GM12873 (cell line): ENCODE data around the gene CACNA2D2.
A peak's percentile ranks its signal among the peaks of the same experiment; 100 is the strongest.

Experiments
- TF ChIP-seq, protein P1 (sequence below): IDR thresholded peaks from 2 replicates; pipeline ENCODE4 v1.5.1; 2012; ENCODE audit warnings: low read depth, mild to moderate bottlenecking, moderate library complexity, low read length, control low read depth; ENCODE audit not compliant: insufficient read depth; ENCODE audit errors: missing control alignments

Gene CACNA2D2

DNA sequence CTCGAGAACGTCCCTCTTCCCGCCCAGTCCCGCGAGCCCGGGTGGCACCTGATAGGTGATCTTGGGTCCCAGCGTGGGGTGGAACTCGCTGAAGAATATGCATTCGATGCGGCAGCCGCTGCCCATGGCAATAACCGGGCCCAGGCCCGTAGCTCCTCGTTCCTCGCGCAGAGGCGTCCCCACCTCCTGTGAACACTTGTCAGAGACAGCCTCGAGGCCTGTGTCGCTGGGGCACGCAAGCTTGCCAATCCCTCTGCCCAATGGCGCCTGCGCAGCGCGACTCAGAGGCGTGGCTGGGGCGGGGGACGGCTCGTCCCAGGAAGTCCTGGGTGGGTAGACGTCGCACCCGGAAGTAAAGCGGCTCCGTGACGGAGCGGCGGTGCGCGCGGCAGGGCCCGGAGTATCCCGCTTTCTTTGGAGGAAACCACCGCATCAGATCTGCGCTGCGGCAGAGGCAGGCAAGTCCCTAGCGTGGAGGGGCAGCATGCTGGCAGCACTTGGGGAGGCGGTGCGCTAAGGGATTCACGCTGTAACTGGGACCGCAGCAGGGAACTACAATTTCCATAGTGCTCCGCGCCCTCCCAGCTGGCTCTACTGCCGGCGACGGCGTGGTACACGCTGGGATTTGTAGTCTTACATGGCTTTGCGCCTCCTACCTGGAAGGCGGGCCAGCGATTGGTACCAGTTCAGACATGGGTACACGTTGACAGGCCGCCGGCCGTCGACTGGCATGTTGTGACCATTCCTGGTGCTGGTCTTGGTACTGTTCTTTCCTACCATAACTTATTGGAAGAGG is 152.7 kb downstream of the CACNA2D2 start, which contains the start of the genes CYB561D2 and NPRL2:
CYB561D2 (plus strand) TSS at position 336 of the 796 bp plus-strand sequence. CDS start 572 bp downstream, outside the sequence.
NPRL2 (minus strand) TSS at position 249 of the 796 bp plus-strand sequence; CDS start at position 126, 123 bp downstream.
- TF ChIP-seq, protein P1, sequence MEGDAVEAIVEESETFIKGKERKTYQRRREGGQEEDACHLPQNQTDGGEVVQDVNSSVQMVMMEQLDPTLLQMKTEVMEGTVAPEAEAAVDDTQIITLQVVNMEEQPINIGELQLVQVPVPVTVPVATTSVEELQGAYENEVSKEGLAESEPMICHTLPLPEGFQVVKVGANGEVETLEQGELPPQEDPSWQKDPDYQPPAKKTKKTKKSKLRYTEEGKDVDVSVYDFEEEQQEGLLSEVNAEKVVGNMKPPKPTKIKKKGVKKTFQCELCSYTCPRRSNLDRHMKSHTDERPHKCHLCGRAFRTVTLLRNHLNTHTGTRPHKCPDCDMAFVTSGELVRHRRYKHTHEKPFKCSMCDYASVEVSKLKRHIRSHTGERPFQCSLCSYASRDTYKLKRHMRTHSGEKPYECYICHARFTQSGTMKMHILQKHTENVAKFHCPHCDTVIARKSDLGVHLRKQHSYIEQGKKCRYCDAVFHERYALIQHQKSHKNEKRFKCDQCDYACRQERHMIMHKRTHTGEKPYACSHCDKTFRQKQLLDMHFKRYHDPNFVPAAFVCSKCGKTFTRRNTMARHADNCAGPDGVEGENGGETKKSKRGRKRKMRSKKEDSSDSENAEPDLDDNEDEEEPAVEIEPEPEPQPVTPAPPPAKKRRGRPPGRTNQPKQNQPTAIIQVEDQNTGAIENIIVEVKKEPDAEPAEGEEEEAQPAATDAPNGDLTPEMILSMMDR: no peak

DNA sequence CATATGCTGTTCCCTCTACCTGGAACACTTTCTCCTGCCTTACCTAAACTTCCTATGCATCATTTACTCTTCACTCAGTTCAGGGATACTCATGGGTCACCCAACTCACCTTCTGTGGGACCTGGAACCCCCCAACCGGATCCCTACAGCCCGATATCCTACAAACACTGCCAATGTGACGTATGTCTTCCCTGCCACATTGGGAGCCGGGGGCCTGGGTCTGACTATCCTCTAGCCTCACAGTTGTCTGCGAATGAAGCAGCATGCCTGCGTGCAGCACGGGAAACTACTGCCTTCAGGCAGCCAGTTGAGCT is 153.3 kb downstream of the CACNA2D2 start:
- TF ChIP-seq, protein P1: no peak

DNA sequence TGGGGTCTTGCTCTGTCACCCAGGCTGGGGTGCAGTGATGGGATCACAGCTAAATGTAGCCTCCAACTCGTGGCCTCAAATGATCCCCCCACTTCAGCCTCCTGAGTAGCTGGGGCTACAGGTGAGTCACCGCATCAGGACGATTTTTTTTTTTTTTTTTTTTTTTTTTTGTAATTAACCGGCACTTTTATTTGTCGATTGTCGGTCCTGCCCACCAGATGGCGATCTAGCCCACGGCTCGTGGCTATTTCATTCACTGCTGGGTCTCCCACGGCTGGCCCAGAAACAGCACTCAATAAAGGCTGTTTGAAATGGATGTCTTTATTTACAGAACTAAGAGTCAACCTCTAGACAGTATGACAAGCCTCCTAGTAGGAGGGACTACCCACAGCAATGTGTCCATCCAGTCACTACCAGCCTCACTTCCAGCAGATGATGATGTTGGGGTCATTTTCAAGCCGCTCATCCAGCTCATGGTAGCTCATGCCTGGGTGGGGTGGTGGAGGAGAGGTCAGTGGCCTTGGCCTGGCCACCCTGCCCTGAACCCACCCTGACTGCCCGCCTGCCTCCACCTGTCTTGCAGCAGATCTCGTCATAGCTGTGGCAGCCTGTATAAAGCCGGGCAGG is 156.1 kb downstream of the CACNA2D2 start:
- TF ChIP-seq, protein P1: peak; percentile 65

DNA sequence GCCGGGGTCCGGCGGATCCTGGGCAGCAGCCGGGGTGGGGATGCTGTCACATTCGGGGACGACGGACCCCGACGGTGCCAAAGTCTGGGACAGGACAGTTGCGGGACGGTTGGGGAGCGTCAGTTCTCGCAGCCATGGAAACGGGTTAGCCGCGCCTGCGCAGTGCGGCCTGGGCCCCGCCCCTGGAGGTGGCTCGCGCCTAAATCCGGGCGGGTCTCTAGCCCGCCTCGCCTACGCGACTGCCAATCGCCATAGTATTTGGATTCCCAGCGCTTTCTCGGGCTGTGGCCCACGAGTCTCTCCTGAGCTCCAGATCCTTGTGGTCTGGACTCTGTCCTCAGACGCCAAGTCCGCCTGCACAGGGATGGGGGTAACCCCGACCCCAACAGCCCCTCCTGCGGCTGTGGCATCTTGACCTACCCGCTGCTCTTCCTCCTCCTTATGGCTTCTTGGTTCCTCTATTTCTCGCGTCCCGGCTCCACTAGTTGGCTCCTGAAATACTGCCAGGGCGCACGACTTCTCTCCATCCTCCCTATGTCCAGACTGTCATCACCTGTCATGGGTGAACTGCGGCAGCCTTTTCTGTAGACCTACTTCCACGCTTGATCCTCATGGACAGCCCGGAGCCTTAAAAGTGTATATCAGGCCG is 157.7 kb downstream of the CACNA2D2 start, which contains the start of gene ZMYND10:
ZMYND10 (minus strand) TSS at position 147 of the 649 bp plus-strand sequence. CDS start 153 bp downstream, outside the sequence.
- TF ChIP-seq, protein P1: no peak

DNA sequence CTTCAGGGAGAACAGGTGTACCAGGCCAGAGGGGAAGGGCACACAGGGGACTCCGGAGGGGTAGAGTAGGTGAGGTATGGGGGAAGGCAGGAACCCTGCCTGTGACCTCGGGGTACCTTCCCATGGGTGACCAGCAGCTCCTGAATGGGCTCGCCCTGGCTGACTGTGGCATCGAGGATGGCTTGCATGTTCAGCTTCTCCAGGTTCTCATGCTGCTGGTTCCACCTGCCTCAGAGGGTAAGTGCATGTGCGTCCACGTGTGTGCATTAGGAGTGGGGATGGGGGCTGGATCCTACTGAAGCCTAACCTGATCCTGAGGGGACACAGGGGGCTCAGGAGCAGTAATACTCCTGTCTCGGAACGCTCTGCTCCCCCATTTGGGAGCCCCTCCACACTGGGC is 158.4 kb downstream of the CACNA2D2 start:
- TF ChIP-seq, protein P1: no peak

DNA sequence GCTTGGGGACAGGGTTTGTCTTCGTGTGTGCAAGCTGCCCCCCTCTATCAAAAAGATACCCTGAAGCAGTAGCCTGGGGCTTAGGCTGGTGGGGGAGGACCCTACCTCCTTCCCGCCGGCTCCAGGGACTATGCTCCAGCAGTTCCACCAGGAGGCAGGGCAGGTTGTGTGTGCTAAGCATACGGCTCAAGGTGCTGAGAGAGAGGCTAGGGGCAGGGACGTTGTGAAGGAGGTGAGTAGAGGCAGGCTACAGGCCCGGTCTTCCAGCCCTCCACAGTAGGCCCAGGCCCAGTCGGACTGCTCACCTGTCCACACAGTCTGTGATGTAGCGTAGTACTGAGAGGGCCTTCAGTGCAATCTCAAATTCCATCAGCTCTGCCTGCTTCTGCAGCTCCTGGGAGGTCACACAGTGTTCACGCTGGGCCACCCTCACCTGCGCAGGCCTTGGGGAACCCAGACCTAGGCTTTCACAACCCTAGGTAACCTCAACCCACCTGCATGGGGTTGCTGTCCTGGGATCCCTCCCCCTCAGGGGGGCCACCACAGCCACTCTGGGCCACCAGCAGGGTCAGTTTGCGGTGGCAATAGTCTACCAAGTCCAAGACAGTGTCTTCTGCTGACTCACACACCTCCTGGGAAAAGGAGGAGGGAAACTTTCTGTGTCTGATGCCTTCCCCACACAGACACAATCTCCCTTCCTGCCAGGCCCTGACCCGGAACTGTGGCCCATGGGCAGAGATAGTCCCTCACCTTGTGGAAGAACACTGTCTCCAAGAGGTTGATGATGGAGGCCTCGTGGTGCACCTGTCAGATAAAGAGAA is 160.4 kb downstream of the CACNA2D2 start:
- TF ChIP-seq, protein P1: no peak
